GM19023 (cell line): ENCODE measurements around the gene PLK3.
"Not testable (repeated sequence)": the region's sequence is repeated elsewhere in the genome, so short reads cannot be mapped to it uniquely, and the experiment has no call there.

Experiments used
- ATAC-seq: cut with Tn5 transposase; IDR thresholded peaks from one replicate; pipeline ENCODE4 v1.9.1; 2021; ENCODE audit warnings: mild to moderate bottlenecking, moderate library complexity; ENCODE audit not compliant: unreplicated experiment

The PLK3 gene

GRCh38 chr1:44799770-44800584 is at the start of gene PLK3:
Gene PLK3 (plus strand): TSS chr1:44800377. CDS start chr1:44800464, 87 bp downstream.
- peak; percentile 84 for ATAC-seq

GRCh38 chr1:44757420-44757819 is 42.8 kb upstream of the PLK3 start:
- ATAC-seq: no peak

GRCh38 chr1:44759077-44759476 is 41.1 kb upstream of the PLK3 start:
- ATAC-seq: no peak

GRCh38 chr1:44760876-44761275 is 39.3 kb upstream of the PLK3 start:
- ATAC-seq: no peak

- ATAC-seq: not testable (repeated sequence)
These were observed 33.8 kb upstream of the PLK3 start for GRCh38 chr1:44766421-44766820.

GRCh38 chr1:44775078-44775929 is 24.9 kb upstream of the PLK3 start, which contains the start of gene RPS8:
Gene RPS8 (plus strand): TSS chr1:44775540. CDS start chr1:44775597, 57 bp downstream.
- ATAC-seq: peak; percentile 69

GRCh38 chr1:44775930-44776729 is 24.0 kb upstream of the PLK3 start:
- peak; percentile 27 for ATAC-seq

- no peak for ATAC-seq
These were observed 23.5 kb upstream of the PLK3 start for GRCh38 chr1:44776730-44777068.

GRCh38 chr1:44777547-44777946 is 22.6 kb upstream of the PLK3 start:
- no peak for ATAC-seq

- no peak for ATAC-seq
These were observed 22.1 kb upstream of the PLK3 start for GRCh38 chr1:44777969-44778635.

GRCh38 chr1:44778705-44779576 is 21.2 kb upstream of the PLK3 start:
- ATAC-seq: no peak

- no peak for ATAC-seq
These were observed 19.5 kb upstream of the PLK3 start for GRCh38 chr1:44780583-44781121.

- ATAC-seq: no peak
These were observed 16.5 kb upstream of the PLK3 start for GRCh38 chr1:44783697-44784093.

- ATAC-seq: no peak
These were observed 15.8 kb upstream of the PLK3 start for GRCh38 chr1:44784094-44785028.

- ATAC-seq: no peak
These were observed 15.2 kb upstream of the PLK3 start for GRCh38 chr1:44785029-44785380.

GRCh38 chr1:44785501-44786137 is 14.6 kb upstream of the PLK3 start:
- peak; percentile 2 for ATAC-seq

GRCh38 chr1:44786138-44786840 is 13.9 kb upstream of the PLK3 start:
- ATAC-seq: peak; percentile 45
